Measurements from ENCODE around the gene MEIS2.

The MEIS2 gene

GRCh38 chr15:37077623-37078351 lies 22.6 kb downstream of the MEIS2 start:
- no peak for DNase-seq (ENCODE audit: low spot score)

GRCh38 chr15:37076543-37076942 lies 23.8 kb downstream of the MEIS2 start:
- no peak for DNase-seq (ENCODE audit: low spot score)

- DNase-seq (ENCODE audit: low spot score) = no peak
Measured at GRCh38 chr15:37075777-37076176, 24.6 kb downstream of the MEIS2 start.

GRCh38 chr15:37072181-37072580 lies 28.2 kb downstream of the MEIS2 start:
- DNase-seq (ENCODE audit: low spot score) = no peak

GRCh38 chr15:37071134-37071533 lies 29.2 kb downstream of the MEIS2 start:
- no peak for DNase-seq (ENCODE audit: low spot score)

- no peak for DNase-seq (ENCODE audit: low spot score)
Measured at GRCh38 chr15:37070686-37071085, 29.7 kb downstream of the MEIS2 start.

- DNase-seq (ENCODE audit: low spot score) = no peak
Measured at GRCh38 chr15:37061996-37062395, 38.4 kb downstream of the MEIS2 start.

GRCh38 chr15:37059086-37059485 lies 41.3 kb downstream of the MEIS2 start:
- DNase-seq (ENCODE audit: low spot score) = peak; percentile 31

- no peak for DNase-seq (ENCODE audit: low spot score)
Measured at GRCh38 chr15:37058316-37058985, 41.9 kb downstream of the MEIS2 start.

- DNase-seq (ENCODE audit: low spot score) = no peak
Measured at GRCh38 chr15:37057831-37058230, 42.5 kb downstream of the MEIS2 start.

GRCh38 chr15:37057256-37057655 lies 43.1 kb downstream of the MEIS2 start:
- no peak for DNase-seq (ENCODE audit: low spot score)

- DNase-seq (ENCODE audit: low spot score) = no peak
Measured at GRCh38 chr15:37056177-37057121, 43.9 kb downstream of the MEIS2 start.

- no peak for DNase-seq (ENCODE audit: low spot score)
Measured at GRCh38 chr15:37055481-37055880, 44.9 kb downstream of the MEIS2 start.

- DNase-seq (ENCODE audit: low spot score) = no peak
Measured at GRCh38 chr15:37054336-37054735, 46.0 kb downstream of the MEIS2 start.

GRCh38 chr15:37053166-37053565 lies 47.2 kb downstream of the MEIS2 start:
- DNase-seq (ENCODE audit: low spot score) = no peak

GRCh38 chr15:37050345-37050744 lies 50.0 kb downstream of the MEIS2 start:
- no peak for DNase-seq (ENCODE audit: low spot score)

GRCh38 chr15:37046876-37047614 lies 53.3 kb downstream of the MEIS2 start:
- no peak for DNase-seq (ENCODE audit: low spot score)

GRCh38 chr15:37045859-37046740 lies 54.2 kb downstream of the MEIS2 start:
- no peak for DNase-seq (ENCODE audit: low spot score)

GRCh38 chr15:37044915-37045648 lies 55.3 kb downstream of the MEIS2 start:
- no peak for DNase-seq (ENCODE audit: low spot score)

GRCh38 chr15:37041836-37042235 lies 58.5 kb downstream of the MEIS2 start:
- no peak for DNase-seq (ENCODE audit: low spot score)
